Measurements from ENCODE around the gene NOXRED1.

The NOXRED1 gene

DNA sequence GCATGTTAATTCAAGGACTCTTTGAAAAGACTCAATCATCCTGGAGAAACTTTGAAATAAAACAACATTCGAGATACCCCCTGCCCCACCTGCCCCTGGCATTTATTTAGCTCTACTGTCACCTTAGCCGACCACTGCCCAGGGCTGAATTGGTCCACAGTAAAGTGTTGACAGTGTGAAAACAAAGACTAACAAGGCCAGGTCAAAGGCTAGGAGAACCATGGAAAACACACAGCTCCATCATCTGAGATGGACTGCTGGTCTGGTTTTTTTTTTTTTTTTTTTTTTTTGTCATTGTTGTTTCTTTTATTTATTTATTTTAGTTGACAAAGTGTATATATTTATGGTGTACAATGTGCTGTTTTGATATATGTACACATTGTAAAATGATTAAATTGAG lies 76.8 kb downstream of the NOXRED1 start:
- DNase-seq (ENCODE audit: extremely low read depth, low read depth) = no peak
- TF ChIP-seq, protein P1, sequence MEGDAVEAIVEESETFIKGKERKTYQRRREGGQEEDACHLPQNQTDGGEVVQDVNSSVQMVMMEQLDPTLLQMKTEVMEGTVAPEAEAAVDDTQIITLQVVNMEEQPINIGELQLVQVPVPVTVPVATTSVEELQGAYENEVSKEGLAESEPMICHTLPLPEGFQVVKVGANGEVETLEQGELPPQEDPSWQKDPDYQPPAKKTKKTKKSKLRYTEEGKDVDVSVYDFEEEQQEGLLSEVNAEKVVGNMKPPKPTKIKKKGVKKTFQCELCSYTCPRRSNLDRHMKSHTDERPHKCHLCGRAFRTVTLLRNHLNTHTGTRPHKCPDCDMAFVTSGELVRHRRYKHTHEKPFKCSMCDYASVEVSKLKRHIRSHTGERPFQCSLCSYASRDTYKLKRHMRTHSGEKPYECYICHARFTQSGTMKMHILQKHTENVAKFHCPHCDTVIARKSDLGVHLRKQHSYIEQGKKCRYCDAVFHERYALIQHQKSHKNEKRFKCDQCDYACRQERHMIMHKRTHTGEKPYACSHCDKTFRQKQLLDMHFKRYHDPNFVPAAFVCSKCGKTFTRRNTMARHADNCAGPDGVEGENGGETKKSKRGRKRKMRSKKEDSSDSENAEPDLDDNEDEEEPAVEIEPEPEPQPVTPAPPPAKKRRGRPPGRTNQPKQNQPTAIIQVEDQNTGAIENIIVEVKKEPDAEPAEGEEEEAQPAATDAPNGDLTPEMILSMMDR (IDR thresholded peaks at IDR 0.05; ENCODE audit: low read depth, low read length, missing control alignments) = no peak

GRCh38 chr14:77344377-77344996 lies 78.8 kb downstream of the NOXRED1 start:
- H3K4me3 ChIP-seq (replicated peaks; ENCODE audit: low read depth, low read length) = no peak overlapping the region
- TF ChIP-seq, protein P1 (IDR thresholded peaks at IDR 0.05; ENCODE audit: low read depth, low read length, missing control alignments) = no peak
- DNase-seq (ENCODE audit: extremely low read depth, low read depth) = no peak

More for the DNA sequence above, 76.8 kb downstream of the NOXRED1 start:
- H3K4me3 ChIP-seq (replicated peaks; ENCODE audit: low read depth, low read length) = no peak overlapping the region
